Heart left ventricle (tissue), 16 donors: ENCODE results near the gene ACTR1B. TPM values are rescaled to one million over a fixed set of nuclear protein-coding genes. Genes with fewer than 3 reads are reported as not detected.

Experiments used
- ATAC-seq, 4 donors: fragments of 200-7000 bp; cut with Tn5 transposase; one replicate each; pipeline ENCODE4 v1.9.1; 2020 to 2022; ENCODE audit warnings: moderate library complexity in 4 of 4, mild to moderate bottlenecking in 3 of 4, moderate number of reproducible peaks in 1 of 4
- DNase-seq, 5 donors: peaks; one replicate each; pipeline ENCODE4 v3.0.0-alpha.2; 2020
- H3K27ac ChIP-seq, 12 donors: fragments of 200-600 bp; sonication (generic) in 4 of 12; one replicate each; pipeline versions ENCODE4 v1.5.0 to v1.8.0; 2016 to 2022; ENCODE audit warnings: mild to moderate bottlenecking in 2 of 12
- H3K27me3 ChIP-seq, 9 donors: fragments of 200-600 bp; sonication (generic) in 2 of 9; one replicate each; pipeline versions ENCODE4 v1.5.1 to v1.8.0; 2016 to 2022; ENCODE audit warnings: mild to moderate bottlenecking in 3 of 9
- H3K36me3 ChIP-seq, 9 donors: fragments of 200-600 bp; sonication (generic) in 2 of 9; one replicate each; pipeline versions ENCODE4 v1.5.0 to v1.8.0; 2018 to 2022; ENCODE audit warnings: mild to moderate bottlenecking in 2 of 9
- H3K4me1 ChIP-seq, 12 donors: fragments of 200-600 bp; sonication (generic) in 4 of 12; one replicate each; pipeline versions ENCODE4 v1.5.0 to v1.8.0; 2016 to 2022; ENCODE audit warnings: mild to moderate bottlenecking in 3 of 12
- H3K4me3 ChIP-seq, 12 donors: fragments of 200-600 bp; sonication (generic) in 4 of 12; one replicate each; pipeline versions ENCODE4 v1.5.0 to v1.8.0; 2017 to 2022; ENCODE audit warnings: mild to moderate bottlenecking in 9 of 12, moderate library complexity in 4 of 12
- H3K9me3 ChIP-seq, 12 donors: fragments of 200-600 bp; sonication (generic) in 4 of 12; one replicate each; pipeline versions ENCODE4 v1.5.0 to v1.8.0; 2016 to 2022; ENCODE audit warnings: mild to moderate bottlenecking in 1 of 12
- POLR2A ChIP-seq, 2 donors: fragments of 450-650 bp; IDR thresholded peaks; one replicate each; pipeline ENCODE4 v1.6.1; 2017; ENCODE audit warnings: antibody characterized with exemption in 2 of 2, mild to moderate bottlenecking in 2 of 2, moderate library complexity in 2 of 2
- WGBS, 4 donors: extraction: QIAGEN DNeasy Blood & Tissue Kit in 2 of 4; methylation state at CpG; one replicate each; pipeline versions ENCODE4 v1.1.5 to v1.1.7; 2013 to 2018; 5-methylcytosine and 5-hydroxymethylcytosine counted together
- intact Hi-C, 10 donors: fragments of 100-400 bp; cut with DNase I; formaldehyde crosslinking; loops; one replicate each; pipeline versions ENCODE4 v1.11.1 to v1.14.2; 2022
- polyA plus RNA-seq, 2 donors: library from polyadenylated mRNA; stranded (reverse); fragments of 200-250 nt; gene quantifications; one replicate each; pipeline ENCODE4 v1.2.3, GENCODE V29; 2013
- total RNA-seq, 9 donors: library from RNA; depleted of rRNA in 2 of 9; stranded (reverse); fragments of >200 nt in 2 of 9; fragmentation: NEBNext Ultra II Directional in 3 of 9; extraction: Animal tissue kit (Norgen Biotek cat#: 25700) in 3 of 9; gene quantifications; one replicate each; pipeline versions ENCODE4 v1.1.0 to v1.2.4, GENCODE V29; 2016 to 2023
- TF ChIP-seq, protein P1 (sequence below), 12 donors: fragments of 200-600 bp; sonication (generic) in 4 of 12; IDR thresholded peaks; one replicate each; pipeline versions ENCODE4 v1.5.0 to v1.8.0; 2018 to 2022; ENCODE audit warnings: antibody characterized with exemption in 12 of 12, mild to moderate bottlenecking in 5 of 12
- donor health status: ischemic (EF 13 %, LVEDD 7.1; RV severe dilation, severe dysfunction).
- donor health status: healthy with polysubstance abuse.
- donor health status: DM: no; HTN: yes; CAD: no.
- donor health status: DM: no; HTN: no; CAD: no.
- donor health status: ischemic (EF 25% LVEDD 6.9; RV normal size, moderate dysfunction).
- donor health status: ischemic (EF 25% LVEDD 5.7; RV mildly dilated, moderate dysfunction).
- donor health status: healthy.
- donor health status: DM: yes; HTN: yes; CAD: no.
- donor health status: ischemic (EF 35%, LVEDD 5.7; RV mildly dilated, moderate dysfunction).
- donor health status: nonischemic (EF 11% LVEDD 7.7; RV severe dilation, severe dysfunction).
- donor health status: DM: yes; HTN: yes; CAD: no.
- donor health status: PGD.
- donor health status: ischemic (EF 29% LVEDD 5.4; RV normal size, mild dysfunction).
- donor health status: nonischemic (EF 23%, LVEDD 6.1; RV moderate dilation, normal function).

ACTR1B gene
- total and polyA plus RNA-seq, 11 donors, result 48.7 to 94.9 (median 74.9) TPM

DNA sequence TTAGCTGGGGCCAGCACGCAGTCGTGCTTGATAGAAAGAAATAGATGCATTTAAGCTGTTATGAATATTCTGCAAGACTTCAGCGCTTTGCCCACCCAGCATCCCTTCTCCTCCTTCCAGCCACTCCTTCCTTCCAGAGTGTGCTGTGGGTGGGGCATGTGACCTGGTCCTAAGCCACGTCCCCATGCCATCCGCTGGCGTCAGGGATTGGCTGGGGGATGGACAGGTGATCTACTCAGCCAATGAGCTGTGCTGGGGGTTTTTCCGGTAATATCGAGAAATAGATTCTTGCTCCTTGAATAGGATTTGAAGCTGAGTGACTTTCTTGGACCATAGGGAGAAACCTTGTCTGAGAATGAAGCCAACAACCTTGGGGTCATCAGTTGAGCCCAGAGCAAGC, 44.8 kb upstream of the ACTR1B start:
- 91 to 94% (median 92%) methylated on average over 8 of the region's 8 CpGs for WGBS, 4 donors
- no peak for DNase-seq
- no peak for ATAC-seq

DNA sequence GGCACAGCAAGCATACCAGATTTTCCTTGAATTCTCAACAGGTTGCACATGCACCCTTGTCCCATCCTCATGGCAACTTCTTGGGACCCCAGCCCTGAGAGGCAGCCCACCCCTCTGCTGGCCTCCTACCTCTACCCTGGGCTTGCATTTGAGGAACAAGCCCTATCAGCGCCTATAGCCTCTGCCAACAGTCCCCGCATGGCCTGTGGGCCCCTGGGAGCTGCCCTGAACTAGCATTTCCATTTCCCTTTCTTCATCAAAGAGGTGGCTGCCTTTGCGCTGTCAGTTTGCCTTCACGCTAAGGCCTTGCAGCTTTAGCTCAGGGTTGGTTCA, 44.2 kb upstream of the ACTR1B start:
- H3K36me3 ChIP-seq, result no peaks in the 10 kb centered on the region
- ATAC-seq (no peak), DNase-seq (no peak)
- no peaks in the 10 kb centered on the region for H3K9me3 ChIP-seq
- no peaks in the 10 kb centered on the region for H3K27me3 ChIP-seq
- no peak overlapping the region for H3K4me3 ChIP-seq
- WGBS, 4 donors, result 66 to 86% (median 81%) methylated on average over 4 of the region's 4 CpGs
- peaks cover 0 to 6% (median 0%) of the 10 kb centered on the region in 12 donors for H3K4me1 ChIP-seq
- no peak for TF ChIP-seq POLR2A (IDR thresholded peaks at IDR 0.05)
- TF ChIP-seq, protein P1, sequence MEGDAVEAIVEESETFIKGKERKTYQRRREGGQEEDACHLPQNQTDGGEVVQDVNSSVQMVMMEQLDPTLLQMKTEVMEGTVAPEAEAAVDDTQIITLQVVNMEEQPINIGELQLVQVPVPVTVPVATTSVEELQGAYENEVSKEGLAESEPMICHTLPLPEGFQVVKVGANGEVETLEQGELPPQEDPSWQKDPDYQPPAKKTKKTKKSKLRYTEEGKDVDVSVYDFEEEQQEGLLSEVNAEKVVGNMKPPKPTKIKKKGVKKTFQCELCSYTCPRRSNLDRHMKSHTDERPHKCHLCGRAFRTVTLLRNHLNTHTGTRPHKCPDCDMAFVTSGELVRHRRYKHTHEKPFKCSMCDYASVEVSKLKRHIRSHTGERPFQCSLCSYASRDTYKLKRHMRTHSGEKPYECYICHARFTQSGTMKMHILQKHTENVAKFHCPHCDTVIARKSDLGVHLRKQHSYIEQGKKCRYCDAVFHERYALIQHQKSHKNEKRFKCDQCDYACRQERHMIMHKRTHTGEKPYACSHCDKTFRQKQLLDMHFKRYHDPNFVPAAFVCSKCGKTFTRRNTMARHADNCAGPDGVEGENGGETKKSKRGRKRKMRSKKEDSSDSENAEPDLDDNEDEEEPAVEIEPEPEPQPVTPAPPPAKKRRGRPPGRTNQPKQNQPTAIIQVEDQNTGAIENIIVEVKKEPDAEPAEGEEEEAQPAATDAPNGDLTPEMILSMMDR (IDR thresholded peaks at IDR 0.05), result no peak
- intact Hi-C loops, result loop anchor here in 5 of 10 donors (2.0 to 10.0 kb wide), 3 partner anchors 39 to 677 kb away; no protein-coding TSS in a partner anchor
- H3K27ac ChIP-seq, result no peak overlapping the region

More for the DNA sequence above, 44.8 kb upstream of the ACTR1B start:
- Histone ChIP-seq H3K27me3 (no peaks in the 10 kb centered on the region), H3K4me1 (peaks cover 0 to 9% (median 0%) of the 10 kb centered on the region in 12 donors), H3K27ac (no peak overlapping the region), H3K4me3 (no peak overlapping the region), H3K9me3 (no peaks in the 10 kb centered on the region), H3K36me3 (no peaks in the 10 kb centered on the region)
- intact Hi-C loops, result loop anchor here in 5 of 10 donors (2.0 to 10.0 kb wide), 3 partner anchors 39 to 676 kb away; no protein-coding TSS in a partner anchor
- TF ChIP-seq, protein P1 (IDR thresholded peaks at IDR 0.05), result no peak
- TF ChIP-seq POLR2A (IDR thresholded peaks at IDR 0.05), result no peak

DNA sequence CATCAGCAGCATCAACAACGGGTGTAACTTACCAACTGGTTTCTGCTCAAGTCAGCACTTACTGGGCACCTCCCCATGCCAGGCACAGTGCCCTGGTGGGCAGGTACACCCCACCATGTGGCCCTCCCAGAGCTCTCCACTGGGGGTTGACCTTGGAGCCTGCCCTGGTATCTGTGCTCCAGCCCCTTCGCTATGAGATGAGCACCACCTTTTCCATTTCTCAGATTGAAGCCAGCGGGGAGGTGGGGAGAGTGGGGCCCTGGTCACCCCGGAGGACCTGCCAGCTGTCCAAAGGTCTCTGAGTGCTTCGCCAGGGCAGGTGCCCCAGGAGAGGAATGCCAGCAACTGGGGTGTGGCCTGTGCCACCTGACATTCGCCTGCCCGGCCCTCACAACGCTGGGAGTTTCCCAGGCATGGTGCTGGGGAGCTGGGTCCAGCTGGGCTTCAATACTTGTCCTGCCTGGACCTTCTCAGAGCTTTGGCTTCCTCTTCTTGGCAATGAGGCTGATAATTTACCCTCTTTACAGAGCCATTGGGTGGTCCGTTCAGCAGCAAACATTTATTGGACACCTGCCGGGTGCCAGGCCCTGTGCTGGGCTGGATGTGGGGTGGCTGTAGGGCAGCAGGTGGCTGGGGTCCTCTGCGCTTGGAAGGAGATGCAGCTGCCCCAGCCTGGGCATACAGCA, 43.7 kb upstream of the ACTR1B start:
- TF ChIP-seq, protein P1 (IDR thresholded peaks at IDR 0.05), result no peak
- no peak for TF ChIP-seq POLR2A (IDR thresholded peaks at IDR 0.05)
- 84 to 95% (median 91%) methylated on average over 4 to 11 of the region's 11 CpGs for WGBS, 4 donors
- Histone ChIP-seq H3K27me3 (no peaks in the 10 kb centered on the region), H3K27ac (no peak overlapping the region), H3K4me1 (peaks cover 0 to 3% (median 0%) of the 10 kb centered on the region in 12 donors), H3K4me3 (no peak overlapping the region), H3K36me3 (no peaks in the 10 kb centered on the region), H3K9me3 (no peaks in the 10 kb centered on the region)
- DNase-seq (no peak), ATAC-seq (no peak)
- intact Hi-C loops, result loop anchor here in 5 of 10 donors (2.0 to 10.0 kb wide), 3 partner anchors 40 to 677 kb away; no protein-coding TSS in a partner anchor

DNA sequence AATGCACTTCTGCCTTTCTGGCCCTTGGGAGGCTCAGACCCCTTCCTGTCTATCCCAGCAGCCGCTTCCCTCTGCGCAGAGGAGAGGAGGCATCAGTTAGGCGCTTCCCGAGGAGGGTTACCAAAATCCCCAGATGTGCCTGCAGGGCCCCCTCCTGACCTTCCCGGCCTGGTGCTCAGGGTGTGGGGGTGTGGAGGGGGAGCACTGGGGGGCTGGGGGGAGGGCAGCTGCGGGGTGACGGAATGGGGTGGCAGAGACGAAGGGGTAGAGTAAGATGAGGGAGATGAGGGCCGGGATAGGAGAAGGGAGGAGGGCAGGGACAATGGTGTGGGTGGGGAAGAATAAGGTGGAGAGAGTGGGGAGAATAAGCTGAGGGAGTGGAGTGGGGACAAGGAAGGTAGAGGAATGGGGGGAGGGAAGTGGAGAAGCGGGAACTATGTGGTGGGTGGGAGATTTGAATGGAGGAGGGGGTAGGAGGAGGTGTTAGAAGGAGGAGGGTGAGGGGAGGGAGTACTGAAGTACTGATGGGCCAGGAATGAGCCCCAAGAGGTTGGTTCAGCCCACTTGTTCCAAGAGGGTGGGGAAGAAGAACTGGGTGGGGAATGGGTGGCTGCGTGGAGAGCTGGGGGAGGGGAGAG, 43.0 kb upstream of the ACTR1B start:
- intact Hi-C loops, result loop anchor here in 4 of 10 donors (5.0 to 10.0 kb wide), 2 partner anchors 40 to 678 kb away; no protein-coding TSS in a partner anchor

More for the DNA sequence above, 43.0 kb upstream of the ACTR1B start:
- no peaks in the 10 kb centered on the region for H3K36me3 ChIP-seq
- peaks cover 0 to 3% (median 0%) of the 10 kb centered on the region in 12 donors for H3K4me1 ChIP-seq
- DNase-seq (no peak), ATAC-seq (no peak)
- no peaks in the 10 kb centered on the region for H3K9me3 ChIP-seq
- no peak overlapping the region for H3K4me3 ChIP-seq
- H3K27ac ChIP-seq, result no peak overlapping the region
- no peaks in the 10 kb centered on the region for H3K27me3 ChIP-seq
- TF ChIP-seq POLR2A (IDR thresholded peaks at IDR 0.05), result no peak
- TF ChIP-seq, protein P1 (IDR thresholded peaks at IDR 0.05), result no peak
- 75 to 87% (median 78%) methylated on average over 9 to 11 of the region's 11 CpGs for WGBS, 4 donors
